ENCODE results near the gene ODAD4. TPM values are rescaled to one million over a fixed set of nuclear protein-coding genes. Genes with fewer than 3 reads are reported as not detected.

Gene ODAD4
- total RNA-seq, 2 experiments from 2014 or later, result 1.7 to 2.0 TPM

DNA sequence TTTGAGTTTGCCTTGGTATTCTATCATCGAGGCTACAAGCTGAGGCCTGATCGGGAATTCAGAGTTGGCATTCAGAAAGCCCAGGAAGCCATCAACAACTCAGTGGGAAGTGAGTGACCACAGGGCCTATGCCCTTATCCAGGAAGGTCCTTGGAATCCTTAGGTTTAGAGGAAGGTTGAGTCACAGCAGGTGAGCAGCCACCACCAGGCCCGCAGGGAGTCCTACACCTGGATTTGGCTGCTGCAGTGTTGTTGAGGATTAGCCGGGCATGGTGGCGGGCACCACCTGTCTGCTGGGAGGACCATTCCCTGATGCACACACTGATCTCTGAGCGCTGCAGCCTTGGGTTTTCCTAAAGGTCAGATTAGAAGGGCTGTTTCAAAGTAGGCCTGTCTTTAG, 5.2 kb downstream of the ODAD4 start:
- Mint-ChIP-seq H3K36me3 (ENCODE audit: low read depth) (no peaks in the 10 kb centered on the region), H3K27ac (no peak overlapping the region), H3K27me3 (peaks cover 4% of the 10 kb centered on the region), H3K4me1 (peaks cover 31% of the 10 kb centered on the region), H3K4me3 (no peak overlapping the region), H3K9me3 (no peaks in the 10 kb centered on the region)
- ChIA-PET CTCF (interaction anchor here (0.6 to 1.3 kb wide), 2 partner anchors 9 to 31 kb away, joined by 3 read pairs; partner anchors contain the start of gene CNP), POLR2A (interaction anchor here (0.7 to 1.2 kb wide), 2 partner anchors 18 to 82 kb away, joined by 3 read pairs; partner anchors contain the start of gene DNAJC7)
- DNase-seq, result no peak

DNA sequence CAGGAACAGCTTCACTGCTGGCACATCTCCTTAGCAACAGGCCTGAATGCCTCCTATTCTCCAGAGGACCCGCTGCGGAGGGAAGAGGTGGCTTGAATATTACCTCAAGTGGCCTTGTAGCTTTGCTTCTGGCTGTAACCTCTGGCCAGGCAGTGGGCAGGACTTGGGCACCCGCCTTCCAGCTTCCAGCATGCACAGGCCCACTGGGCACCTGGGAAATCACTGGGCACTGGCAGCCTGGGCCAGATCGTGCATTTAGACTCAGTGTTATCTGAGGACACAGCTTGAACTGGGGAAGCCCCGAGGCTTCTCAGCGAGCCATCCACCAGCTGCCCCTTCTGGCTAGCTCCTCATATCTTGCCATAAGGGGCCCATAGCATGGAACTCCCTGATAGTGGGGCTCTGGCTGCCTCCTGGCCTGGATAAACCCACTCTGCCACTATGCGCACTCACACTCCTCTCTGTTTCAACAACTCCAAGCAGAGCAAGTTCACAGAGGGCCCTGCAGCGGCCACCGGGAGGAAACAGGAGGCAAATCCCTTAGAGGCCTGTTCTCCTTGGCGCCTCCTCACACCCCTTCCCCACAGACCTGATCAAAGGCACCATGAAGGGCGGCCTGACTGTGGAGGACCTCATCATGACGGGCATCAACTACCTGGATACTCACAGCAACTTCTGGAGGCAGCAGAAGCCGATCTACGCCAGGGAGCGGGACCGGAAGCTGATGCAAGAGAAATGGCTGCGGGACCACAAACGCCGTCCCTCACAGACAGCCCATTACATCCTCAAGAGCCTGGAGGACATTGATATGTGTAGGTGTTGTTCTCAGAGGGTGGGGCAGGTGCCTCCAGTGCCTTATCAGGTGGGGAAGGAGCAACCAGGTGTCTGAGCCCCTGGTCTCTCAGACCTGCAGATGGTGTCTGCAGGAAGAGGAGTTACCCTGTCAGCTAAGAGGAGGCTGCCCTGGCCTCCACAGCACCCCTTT, 7.8 kb downstream of the ODAD4 start:
- DNase-seq, result no peak
- no peak overlapping the region for H3K27ac Mint-ChIP-seq
- no peaks in the 10 kb centered on the region for H3K9me3 Mint-ChIP-seq
- ChIA-PET POLR2A (interaction anchor here (0.7 to 2.5 kb wide), 7 partner anchors 8 to 249 kb away, joined by 3 to 10 read pairs (median 4); partner anchors contain the start of genes ACLY, CNP and ODAD4), CTCF (interaction anchor here (0.8 to 1.0 kb wide), 2 partner anchors 11 to 21 kb away, joined by 3 read pairs; no protein-coding TSS in a partner anchor)
- H3K27me3 Mint-ChIP-seq, result peaks cover 8% of the 10 kb centered on the region
- H3K4me1 Mint-ChIP-seq, result peaks cover 8% of the 10 kb centered on the region
- H3K36me3 Mint-ChIP-seq (ENCODE audit: low read depth), result no peaks in the 10 kb centered on the region
- H3K4me3 Mint-ChIP-seq, result no peak overlapping the region

- no peak overlapping the region for H3K27ac Mint-ChIP-seq
- peaks cover 3% of the 10 kb centered on the region for H3K4me1 Mint-ChIP-seq
- no peaks in the 10 kb centered on the region for H3K36me3 Mint-ChIP-seq (ENCODE audit: low read depth)
- no peak for DNase-seq
- ChIA-PET CTCF (interaction anchor here (1.2 kb wide), 1 partner anchor 9 kb away, joined by 3 read pairs; the partner anchor contains the start of gene ODAD4), POLR2A (interaction anchor here (0.7 to 2.5 kb wide), 3 partner anchors 9 to 27 kb away, joined by 3 to 10 read pairs (median 9); partner anchors contain the start of genes ACLY, CNP and ODAD4)
- no peak overlapping the region for H3K4me3 Mint-ChIP-seq
- no peaks in the 10 kb centered on the region for H3K9me3 Mint-ChIP-seq
- H3K27me3 Mint-ChIP-seq, result peaks cover 8% of the 10 kb centered on the region
Measured at GRCh38 chr17:41939044-41939692, 8.8 kb downstream of the ODAD4 start.

GRCh38 chr17:41939693-41940090, 9.3 kb downstream of the ODAD4 start:
- Mint-ChIP-seq H3K9me3 (no peaks in the 10 kb centered on the region), H3K4me1 (peaks cover under 1% of the 10 kb centered on the region), H3K27me3 (peaks cover 8% of the 10 kb centered on the region), H3K36me3 (ENCODE audit: low read depth) (no peaks in the 10 kb centered on the region), H3K27ac (no peak overlapping the region), H3K4me3 (no peak overlapping the region)
- no peak for DNase-seq
- ChIA-PET CTCF (interaction anchor here (1.2 kb wide), 1 partner anchor 9 kb away, joined by 3 read pairs; the partner anchor contains the start of gene ODAD4), POLR2A (interaction anchor here (1.4 to 2.5 kb wide), 2 partner anchors 10 to 21 kb away, joined by 9 to 10 read pairs; partner anchors contain the start of genes ACLY and ODAD4)

GRCh38 chr17:41941168-41941567, 10.8 kb downstream of the ODAD4 start:
- Mint-ChIP-seq H3K4me1 (no peaks in the 10 kb centered on the region), H3K27me3 (peaks cover 8% of the 10 kb centered on the region), H3K4me3 (no peak overlapping the region), H3K27ac (no peak overlapping the region), H3K36me3 (ENCODE audit: low read depth) (no peaks in the 10 kb centered on the region), H3K9me3 (no peaks in the 10 kb centered on the region)
- CTCF ChIA-PET, result no interaction called here
- no peak for DNase-seq
- POLR2A ChIA-PET, result interaction anchor here (1.6 kb wide), 1 partner anchor 10 kb away, joined by 4 read pairs; the partner anchor contains the start of gene ODAD4

DNA sequence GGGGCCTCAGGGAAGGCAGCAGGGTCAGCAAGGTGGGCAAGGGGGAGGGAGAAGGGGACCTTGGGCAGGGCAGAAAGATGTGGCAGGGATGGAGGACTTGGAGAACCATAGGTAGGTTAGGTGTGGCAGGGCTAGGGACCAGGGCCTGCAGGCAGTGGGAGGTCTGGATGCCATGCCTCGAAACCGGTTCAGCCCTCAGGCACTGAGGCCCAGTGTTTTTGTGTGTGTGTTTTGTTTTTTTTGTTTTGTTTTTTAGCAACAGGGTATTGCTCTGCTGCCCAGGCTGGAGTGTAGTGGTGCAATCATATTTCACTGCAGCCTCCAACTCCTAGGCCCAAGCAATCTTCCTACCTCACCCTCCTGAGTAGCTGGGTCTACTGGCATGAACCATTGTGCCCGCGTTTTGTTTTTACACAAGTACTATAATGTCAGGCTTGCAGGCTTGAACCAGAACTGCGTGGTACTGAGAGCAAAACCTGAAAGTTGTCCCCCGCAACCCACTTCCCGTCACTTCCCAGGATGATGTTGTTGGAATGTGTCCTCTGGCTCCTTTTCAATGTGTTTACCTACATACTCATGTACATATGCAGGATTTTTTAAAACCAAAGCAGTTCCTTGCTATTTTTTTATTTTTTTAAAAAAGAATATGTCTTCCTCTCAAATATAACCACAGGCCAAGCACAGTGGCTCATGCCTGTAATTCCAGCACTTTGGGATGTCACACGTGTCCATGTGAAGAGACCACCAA, 12.4 kb downstream of the ODAD4 start:
- Mint-ChIP-seq H3K27ac (no peak overlapping the region), H3K9me3 (no peaks in the 10 kb centered on the region), H3K4me1 (no peaks in the 10 kb centered on the region), H3K4me3 (no peak overlapping the region), H3K36me3 (ENCODE audit: low read depth) (no peaks in the 10 kb centered on the region), H3K27me3 (peaks cover 8% of the 10 kb centered on the region)
- no peak for DNase-seq
- ChIA-PET CTCF (no interaction called here), POLR2A (interaction anchor here (1.6 kb wide), 1 partner anchor 12 kb away, joined by 4 read pairs; the partner anchor contains the start of gene ODAD4)

- H3K27ac Mint-ChIP-seq, result no peak overlapping the region
- H3K4me1 Mint-ChIP-seq, result no peaks in the 10 kb centered on the region
- H3K27me3 Mint-ChIP-seq, result peaks cover 8% of the 10 kb centered on the region
- ChIA-PET POLR2A (no interaction called here), CTCF (no interaction called here)
- no peaks in the 10 kb centered on the region for H3K36me3 Mint-ChIP-seq (ENCODE audit: low read depth)
- DNase-seq, result no peak
- no peaks in the 10 kb centered on the region for H3K9me3 Mint-ChIP-seq
- no peak overlapping the region for H3K4me3 Mint-ChIP-seq
Measured at GRCh38 chr17:41943492-41943891, 13.1 kb downstream of the ODAD4 start.

- Mint-ChIP-seq H3K27me3 (peaks cover 8% of the 10 kb centered on the region), H3K27ac (no peak overlapping the region), H3K36me3 (ENCODE audit: low read depth) (no peaks in the 10 kb centered on the region), H3K4me1 (no peaks in the 10 kb centered on the region), H3K4me3 (no peak overlapping the region), H3K9me3 (no peaks in the 10 kb centered on the region)
- CTCF ChIA-PET, result interaction anchor here (0.7 kb wide), 1 partner anchor 9 kb away, joined by 3 read pairs; no protein-coding TSS in a partner anchor
- POLR2A ChIA-PET, result interaction anchor here (1.5 kb wide), 1 partner anchor 22 kb away, joined by 5 read pairs; the partner anchor contains the start of gene CNP
- DNase-seq, result no peak
Measured at GRCh38 chr17:41944943-41945342, 14.5 kb downstream of the ODAD4 start.

GRCh38 chr17:41948762-41949460, 18.5 kb downstream of the ODAD4 start:
- Mint-ChIP-seq H3K36me3 (ENCODE audit: low read depth) (no peaks in the 10 kb centered on the region), H3K9me3 (no peaks in the 10 kb centered on the region), H3K4me3 (no peak overlapping the region), H3K27ac (no peak overlapping the region), H3K4me1 (no peaks in the 10 kb centered on the region), H3K27me3 (no peaks in the 10 kb centered on the region)
- DNase-seq, result no peak
- ChIA-PET CTCF (interaction anchor here (2.0 kb wide), 1 partner anchor 18 kb away, joined by 8 read pairs; the partner anchor contains the start of gene ODAD4), POLR2A (interaction anchor here (1.2 to 1.8 kb wide), 2 partner anchors 11 to 14 kb away, joined by 4 to 5 read pairs; no protein-coding TSS in a partner anchor)

- no peaks in the 10 kb centered on the region for H3K36me3 Mint-ChIP-seq (ENCODE audit: low read depth)
- POLR2A ChIA-PET, result no interaction called here
- H3K4me1 Mint-ChIP-seq, result no peaks in the 10 kb centered on the region
- no peaks in the 10 kb centered on the region for H3K27me3 Mint-ChIP-seq
- H3K4me3 Mint-ChIP-seq, result no peak overlapping the region
- no peak overlapping the region for H3K27ac Mint-ChIP-seq
- no peaks in the 10 kb centered on the region for H3K9me3 Mint-ChIP-seq
- no peak for DNase-seq
- CTCF ChIA-PET, result interaction anchor here (1.0 to 1.5 kb wide), 3 partner anchors 9 to 559 kb away, joined by 3 to 4 read pairs (median 4); no protein-coding TSS in a partner anchor
Measured at GRCh38 chr17:41956522-41956921, 26.1 kb downstream of the ODAD4 start.

DNA sequence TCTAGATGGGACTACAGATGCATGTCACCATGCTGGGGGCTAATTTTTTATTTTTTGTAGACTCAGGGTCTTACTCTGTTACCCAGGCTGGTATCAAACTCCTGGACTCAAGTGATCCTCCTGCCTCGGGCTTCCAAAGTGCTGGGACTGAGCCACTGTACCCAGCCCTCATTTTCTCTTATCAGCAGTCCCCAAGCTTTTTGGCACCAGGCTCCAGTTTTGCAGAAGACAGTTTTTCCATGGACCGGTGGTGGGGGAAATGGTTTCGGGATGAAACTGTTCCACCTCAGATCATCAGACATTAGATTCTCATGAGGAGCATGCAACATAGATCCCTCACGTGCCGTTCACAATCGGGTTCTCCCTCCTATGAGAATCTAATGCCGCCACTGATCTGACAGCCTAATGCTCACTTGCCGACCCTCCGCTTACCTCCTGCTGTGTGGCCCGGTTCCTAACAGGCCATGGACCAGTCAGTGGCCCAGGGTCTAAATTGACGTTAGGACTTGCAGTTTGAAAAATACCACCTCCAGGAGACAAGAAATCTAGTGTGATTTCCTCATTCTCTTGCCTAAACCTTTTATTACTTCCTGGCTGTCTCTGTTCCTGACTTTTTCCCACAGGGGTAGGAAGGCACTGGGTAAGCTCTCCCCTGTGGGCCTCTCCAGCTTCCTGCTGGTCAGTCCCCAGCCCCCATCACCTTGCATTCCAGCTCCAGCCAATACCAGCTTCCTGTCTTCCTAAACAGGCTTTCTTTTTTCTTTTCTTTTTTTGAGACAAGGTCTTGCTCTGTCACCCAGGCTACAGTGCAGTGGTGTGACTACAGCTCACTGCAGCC, 26.8 kb downstream of the ODAD4 start:
- POLR2A ChIA-PET, result interaction anchor here (1.2 to 1.3 kb wide), 2 partner anchors 9 to 11 kb away, joined by 3 read pairs; no protein-coding TSS in a partner anchor
- H3K4me3 Mint-ChIP-seq, result no peak overlapping the region
- CTCF ChIA-PET, result interaction anchor here (0.9 to 1.4 kb wide), 2 partner anchors 36 to 161 kb away, joined by 3 read pairs; no protein-coding TSS in a partner anchor
- no peaks in the 10 kb centered on the region for H3K9me3 Mint-ChIP-seq
- no peaks in the 10 kb centered on the region for H3K27me3 Mint-ChIP-seq
- DNase-seq, result no peak
- H3K27ac Mint-ChIP-seq, result no peak overlapping the region
- no peaks in the 10 kb centered on the region for H3K4me1 Mint-ChIP-seq
- H3K36me3 Mint-ChIP-seq (ENCODE audit: low read depth), result no peaks in the 10 kb centered on the region
